Breast epithelium (tissue), 3 donors: ENCODE data around the gene SH2D6.

ENCODE experiments used
- POLR2AphosphoS5 ChIP-seq, 3 donors: sonication (generic); formaldehyde crosslinking; IDR thresholded peaks; one replicate each; pipeline ENCODE4 v1.6.1; 2017; ENCODE audit warnings: antibody characterized with exemption in 3 of 3
- TF ChIP-seq, protein P1 (sequence below), 3 donors: fragments of 450-650 bp; IDR thresholded peaks; one replicate each; pipeline ENCODE4 v1.5.1; 2016 to 2017; ENCODE audit warnings: antibody characterized with exemption in 3 of 3, mild to moderate bottlenecking in 3 of 3, moderate library complexity in 3 of 3

DNA sequence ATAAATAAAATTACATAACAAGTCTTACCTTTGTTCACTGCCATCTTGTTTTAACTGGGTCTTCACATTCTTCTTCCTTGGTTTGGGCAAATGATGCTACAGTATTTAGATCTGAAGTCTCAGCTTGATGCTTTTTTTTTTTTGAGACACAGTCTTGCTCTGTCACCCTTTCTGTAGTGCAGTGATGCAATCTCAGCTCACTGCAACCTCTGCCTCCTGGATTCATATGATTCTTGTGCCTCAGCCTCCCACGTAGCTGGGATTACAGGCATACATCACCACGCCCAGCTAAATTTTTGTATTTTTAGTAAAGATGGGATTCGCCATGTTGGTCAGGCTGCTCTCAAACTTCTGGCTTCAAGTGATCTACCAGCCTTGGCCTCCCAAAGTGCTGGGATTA is 67.3 kb downstream of the SH2D6 start:
- TF ChIP-seq POLR2AphosphoS5 (IDR thresholded peaks at IDR 0.05), result no peak
- TF ChIP-seq, protein P1, sequence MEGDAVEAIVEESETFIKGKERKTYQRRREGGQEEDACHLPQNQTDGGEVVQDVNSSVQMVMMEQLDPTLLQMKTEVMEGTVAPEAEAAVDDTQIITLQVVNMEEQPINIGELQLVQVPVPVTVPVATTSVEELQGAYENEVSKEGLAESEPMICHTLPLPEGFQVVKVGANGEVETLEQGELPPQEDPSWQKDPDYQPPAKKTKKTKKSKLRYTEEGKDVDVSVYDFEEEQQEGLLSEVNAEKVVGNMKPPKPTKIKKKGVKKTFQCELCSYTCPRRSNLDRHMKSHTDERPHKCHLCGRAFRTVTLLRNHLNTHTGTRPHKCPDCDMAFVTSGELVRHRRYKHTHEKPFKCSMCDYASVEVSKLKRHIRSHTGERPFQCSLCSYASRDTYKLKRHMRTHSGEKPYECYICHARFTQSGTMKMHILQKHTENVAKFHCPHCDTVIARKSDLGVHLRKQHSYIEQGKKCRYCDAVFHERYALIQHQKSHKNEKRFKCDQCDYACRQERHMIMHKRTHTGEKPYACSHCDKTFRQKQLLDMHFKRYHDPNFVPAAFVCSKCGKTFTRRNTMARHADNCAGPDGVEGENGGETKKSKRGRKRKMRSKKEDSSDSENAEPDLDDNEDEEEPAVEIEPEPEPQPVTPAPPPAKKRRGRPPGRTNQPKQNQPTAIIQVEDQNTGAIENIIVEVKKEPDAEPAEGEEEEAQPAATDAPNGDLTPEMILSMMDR (IDR thresholded peaks at IDR 0.05), result no peak
